ENCODE results near the gene DUSP7.

DUSP7 gene

DNA sequence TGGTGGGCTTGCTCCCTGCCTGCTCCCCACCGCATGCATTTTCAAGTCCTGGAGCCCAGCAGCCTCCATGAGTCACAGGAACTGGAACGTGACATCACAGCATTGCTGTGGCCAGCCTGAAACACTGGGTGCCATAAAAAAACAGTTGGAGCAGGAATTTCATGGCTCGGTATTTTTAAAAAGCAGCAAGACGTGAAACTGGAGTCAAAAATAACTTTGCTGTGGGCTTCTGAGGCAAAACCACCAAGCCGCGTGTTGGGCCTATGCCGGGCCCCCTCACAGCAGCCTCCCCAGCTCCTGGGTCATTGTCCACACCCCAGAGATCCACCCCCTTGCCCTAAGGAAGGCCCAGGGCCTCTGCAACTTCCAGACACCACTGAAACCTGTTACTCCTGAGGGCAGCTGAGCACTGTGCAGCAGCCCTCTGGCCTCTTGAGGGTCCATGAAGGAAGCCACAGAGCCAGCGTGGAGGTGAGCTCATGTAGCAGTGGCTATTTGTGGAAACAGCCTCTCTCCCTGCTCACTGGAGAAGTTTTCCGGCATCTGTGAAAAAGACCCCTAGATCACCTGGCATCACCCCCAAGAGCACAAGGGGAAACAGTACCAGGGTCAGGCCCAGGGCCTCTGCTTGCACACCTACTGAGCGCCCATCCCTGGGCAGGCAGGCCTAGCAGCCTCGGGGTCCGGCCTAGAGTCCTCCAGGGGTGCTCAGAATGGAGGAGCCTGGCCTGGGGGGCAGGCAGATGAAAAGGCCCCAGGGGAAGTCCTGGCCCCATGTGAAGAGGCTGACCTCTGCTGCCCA is 34.0 kb upstream of the DUSP7 start:
- POLR2A ChIA-PET, result no interaction called here
- H3K4me1 ChIP-seq (ENCODE audit: control insufficient read depth, insufficient read depth, low read length), result no peaks in the 10 kb centered on the region
- H3K9me3 ChIP-seq (ENCODE audit: control insufficient read depth, insufficient read depth, low read depth, low read length), result no peaks in the 10 kb centered on the region
- TF ChIP-seq ZIC2 (tag by site-specific recombination; IDR thresholded peaks at IDR 0.05), result peak; percentile 67
- peak; percentile 41; the same call in 1 of the 2 replicates for TF ChIP-seq ZNF629 (tag by site-specific recombination; IDR thresholded peaks at IDR 0.05)
- no peak for TF ChIP-seq KLF16 (tag by site-specific recombination; IDR thresholded peaks at IDR 0.05)
- TF ChIP-seq SCRT2 (tag by site-specific recombination; IDR thresholded peaks at IDR 0.05), result peak; percentile 49; the same call in 1 of the 2 replicates
- no peak overlapping the region for H3K4me3 ChIP-seq (ENCODE audit: low read depth, low read length)
- H3K27ac ChIP-seq (ENCODE audit: extremely low read depth, low read depth, low read length), result no peak overlapping the region
- peaks cover 0 to 42% of the 10 kb centered on the region in 2 experiments; a peak in 1 of 3 replicates for H3K36me3 ChIP-seq (ENCODE audit: control insufficient read depth in 2 of 2, insufficient read depth in 1 of 2, low read length in 2 of 2)
- CTCF ChIA-PET, result interaction anchor here (1.0 kb wide), 1 partner anchor 10 kb away, joined by 3 read pairs; no protein-coding TSS in a partner anchor

DNA sequence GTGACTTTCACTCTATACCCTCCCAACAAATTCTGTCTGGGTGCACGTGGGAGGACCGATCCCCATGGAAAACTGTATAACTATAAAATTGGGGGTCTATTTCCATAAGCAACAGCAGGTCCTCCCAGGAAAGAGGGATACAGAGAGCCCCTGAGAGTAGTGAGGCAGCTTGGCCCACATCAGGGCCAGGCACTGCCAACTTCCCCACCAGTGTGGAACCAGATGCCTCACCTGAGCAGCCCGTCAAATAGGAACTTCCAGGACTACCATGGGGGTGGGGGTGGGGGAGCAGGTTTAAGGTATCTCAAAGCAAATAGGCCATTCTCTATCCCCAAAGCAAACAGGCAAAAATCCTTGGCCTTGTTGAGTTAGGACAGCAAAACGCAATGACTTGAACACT is 33.3 kb upstream of the DUSP7 start:
- TF ChIP-seq SP7 (tag by site-specific recombination; IDR thresholded peaks at IDR 0.05) (no peak), ZNF10 (tag by site-specific recombination; IDR thresholded peaks at IDR 0.05) (no peak)
- TF ChIP-seq, protein P1, sequence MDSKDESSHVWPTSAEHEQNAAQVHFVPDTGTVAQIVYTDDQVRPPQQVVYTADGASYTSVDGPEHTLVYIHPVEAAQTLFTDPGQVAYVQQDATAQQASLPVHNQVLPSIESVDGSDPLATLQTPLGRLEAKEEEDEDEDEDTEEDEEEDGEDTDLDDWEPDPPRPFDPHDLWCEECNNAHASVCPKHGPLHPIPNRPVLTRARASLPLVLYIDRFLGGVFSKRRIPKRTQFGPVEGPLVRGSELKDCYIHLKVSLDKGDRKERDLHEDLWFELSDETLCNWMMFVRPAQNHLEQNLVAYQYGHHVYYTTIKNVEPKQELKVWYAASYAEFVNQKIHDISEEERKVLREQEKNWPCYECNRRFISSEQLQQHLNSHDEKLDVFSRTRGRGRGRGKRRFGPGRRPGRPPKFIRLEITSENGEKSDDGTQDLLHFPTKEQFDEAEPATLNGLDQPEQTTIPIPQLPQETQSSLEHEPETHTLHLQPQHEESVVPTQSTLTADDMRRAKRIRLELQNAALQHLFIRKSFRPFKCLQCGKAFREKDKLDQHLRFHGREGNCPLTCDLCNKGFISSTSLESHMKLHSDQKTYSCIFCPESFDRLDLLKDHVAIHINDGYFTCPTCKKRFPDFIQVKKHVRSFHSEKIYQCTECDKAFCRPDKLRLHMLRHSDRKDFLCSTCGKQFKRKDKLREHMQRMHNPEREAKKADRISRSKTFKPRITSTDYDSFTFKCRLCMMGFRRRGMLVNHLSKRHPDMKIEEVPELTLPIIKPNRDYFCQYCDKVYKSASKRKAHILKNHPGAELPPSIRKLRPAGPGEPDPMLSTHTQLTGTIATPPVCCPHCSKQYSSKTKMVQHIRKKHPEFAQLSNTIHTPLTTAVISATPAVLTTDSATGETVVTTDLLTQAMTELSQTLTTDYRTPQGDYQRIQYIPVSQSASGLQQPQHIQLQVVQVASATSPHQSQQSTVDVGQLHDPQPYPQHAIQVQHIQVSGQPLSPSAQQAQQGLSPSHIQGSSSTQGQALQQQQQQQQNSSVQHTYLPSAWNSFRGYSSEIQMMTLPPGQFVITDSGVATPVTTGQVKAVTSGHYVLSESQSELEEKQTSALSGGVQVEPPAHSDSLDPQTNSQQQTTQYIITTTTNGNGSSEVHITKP (tag by site-specific recombination; IDR thresholded peaks at IDR 0.05), result peak; percentile 84
- Histone ChIP-seq H3K4me3 (ENCODE audit: low read depth, low read length) (no peak overlapping the region), H3K9me3 (ENCODE audit: control insufficient read depth, insufficient read depth, low read depth, low read length) (no peaks in the 10 kb centered on the region), H3K36me3 (ENCODE audit: control insufficient read depth in 2 of 2, insufficient read depth in 1 of 2, low read length in 2 of 2) (peaks cover 0 to 36% of the 10 kb centered on the region in 2 experiments; a peak in 1 of 3 replicates), H3K4me1 (ENCODE audit: control insufficient read depth, insufficient read depth, low read length) (no peaks in the 10 kb centered on the region), H3K27ac (ENCODE audit: extremely low read depth, low read depth, low read length) (no peak overlapping the region)
- POLR2A ChIA-PET, result no interaction called here
- CTCF ChIA-PET, result interaction anchor here (0.7 kb wide), 2 partner anchors 38 to 509 kb away, joined by 3 to 4 read pairs; no protein-coding TSS in a partner anchor

DNA sequence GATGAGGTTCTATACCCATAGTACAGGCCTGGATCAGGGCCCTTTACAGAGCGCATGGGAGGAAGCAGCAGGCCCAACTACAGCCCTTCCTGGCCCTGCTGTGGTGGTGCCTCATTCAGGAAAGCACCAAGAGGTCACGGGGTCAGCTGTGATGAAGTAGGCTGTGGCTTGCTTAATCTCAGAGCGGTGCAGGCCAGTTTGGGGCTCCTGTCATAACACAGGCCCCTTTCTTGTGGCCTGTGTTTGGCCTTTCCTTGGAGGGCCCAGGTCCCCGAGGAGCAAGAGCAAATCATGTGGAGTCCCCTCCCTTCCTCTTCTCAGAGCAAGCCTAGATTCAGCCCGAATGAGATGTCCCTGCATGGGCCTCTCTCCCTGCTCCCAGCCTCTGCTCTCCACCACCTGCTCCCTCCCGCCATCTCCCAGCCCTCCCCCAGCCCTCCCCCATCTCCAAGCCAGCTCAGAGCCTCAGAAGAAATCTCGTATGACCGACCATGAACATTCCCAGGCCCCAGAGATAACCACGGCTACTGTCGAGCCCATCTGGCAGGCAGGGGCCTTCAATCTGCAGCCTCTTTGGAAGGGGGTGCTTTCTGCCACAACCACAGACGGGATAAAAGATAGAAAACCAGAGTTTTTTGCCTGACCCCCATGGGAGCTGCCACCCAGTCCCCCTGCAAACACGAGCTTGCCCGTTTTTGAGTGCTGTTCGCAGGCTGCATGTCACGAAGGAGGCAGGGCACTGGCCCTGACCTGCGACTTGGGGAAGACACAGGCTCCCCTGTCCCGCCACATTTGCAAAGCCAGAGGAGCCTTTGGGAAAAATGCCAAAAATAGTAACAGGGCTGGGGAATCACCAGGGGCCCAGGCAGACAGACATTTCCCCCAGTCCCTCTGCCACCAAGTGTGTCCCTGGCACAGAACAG is 32.3 kb upstream of the DUSP7 start:
- TF ChIP-seq, protein P2, sequence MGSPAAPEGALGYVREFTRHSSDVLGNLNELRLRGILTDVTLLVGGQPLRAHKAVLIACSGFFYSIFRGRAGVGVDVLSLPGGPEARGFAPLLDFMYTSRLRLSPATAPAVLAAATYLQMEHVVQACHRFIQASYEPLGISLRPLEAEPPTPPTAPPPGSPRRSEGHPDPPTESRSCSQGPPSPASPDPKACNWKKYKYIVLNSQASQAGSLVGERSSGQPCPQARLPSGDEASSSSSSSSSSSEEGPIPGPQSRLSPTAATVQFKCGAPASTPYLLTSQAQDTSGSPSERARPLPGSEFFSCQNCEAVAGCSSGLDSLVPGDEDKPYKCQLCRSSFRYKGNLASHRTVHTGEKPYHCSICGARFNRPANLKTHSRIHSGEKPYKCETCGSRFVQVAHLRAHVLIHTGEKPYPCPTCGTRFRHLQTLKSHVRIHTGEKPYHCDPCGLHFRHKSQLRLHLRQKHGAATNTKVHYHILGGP (tag by site-specific recombination; IDR thresholded peaks at IDR 0.05), result no peak
- TF ChIP-seq ZBTB8A (tag by site-specific recombination; IDR thresholded peaks at IDR 0.05) (no peak), ZNF239 (tag by site-specific recombination; IDR thresholded peaks at IDR 0.05) (no peak), ZNF140 (tag by site-specific recombination; IDR thresholded peaks at IDR 0.05) (no peak), ZNF776 (tag by site-specific recombination; IDR thresholded peaks at IDR 0.05; ENCODE audit: borderline replicate concordance) (no peak)
- TF ChIP-seq, protein P3, sequence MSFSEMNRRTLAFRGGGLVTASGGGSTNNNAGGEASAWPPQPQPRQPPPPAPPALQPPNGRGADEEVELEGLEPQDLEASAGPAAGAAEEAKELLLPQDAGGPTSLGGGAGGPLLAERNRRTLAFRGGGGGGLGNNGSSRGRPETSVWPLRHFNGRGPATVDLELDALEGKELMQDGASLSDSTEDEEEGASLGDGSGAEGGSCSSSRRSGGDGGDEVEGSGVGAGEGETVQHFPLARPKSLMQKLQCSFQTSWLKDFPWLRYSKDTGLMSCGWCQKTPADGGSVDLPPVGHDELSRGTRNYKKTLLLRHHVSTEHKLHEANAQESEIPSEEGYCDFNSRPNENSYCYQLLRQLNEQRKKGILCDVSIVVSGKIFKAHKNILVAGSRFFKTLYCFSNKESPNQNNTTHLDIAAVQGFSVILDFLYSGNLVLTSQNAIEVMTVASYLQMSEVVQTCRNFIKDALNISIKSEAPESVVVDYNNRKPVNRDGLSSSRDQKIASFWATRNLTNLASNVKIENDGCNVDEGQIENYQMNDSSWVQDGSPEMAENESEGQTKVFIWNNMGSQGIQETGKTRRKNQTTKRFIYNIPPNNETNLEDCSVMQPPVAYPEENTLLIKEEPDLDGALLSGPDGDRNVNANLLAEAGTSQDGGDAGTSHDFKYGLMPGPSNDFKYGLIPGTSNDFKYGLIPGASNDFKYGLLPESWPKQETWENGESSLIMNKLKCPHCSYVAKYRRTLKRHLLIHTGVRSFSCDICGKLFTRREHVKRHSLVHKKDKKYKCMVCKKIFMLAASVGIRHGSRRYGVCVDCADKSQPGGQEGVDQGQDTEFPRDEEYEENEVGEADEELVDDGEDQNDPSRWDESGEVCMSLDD (tag by site-specific recombination; IDR thresholded peaks at IDR 0.05), result no peak
- H3K36me3 ChIP-seq (ENCODE audit: control insufficient read depth in 2 of 2, insufficient read depth in 1 of 2, low read length in 2 of 2), result peaks cover 0 to 26% of the 10 kb centered on the region in 2 experiments; a peak in 1 of 3 replicates
- CTCF ChIA-PET, result no interaction called here
- POLR2A ChIA-PET, result no interaction called here
- H3K4me3 ChIP-seq (ENCODE audit: low read depth, low read length), result no peak overlapping the region
- H3K27ac ChIP-seq (ENCODE audit: extremely low read depth, low read depth, low read length), result no peak overlapping the region
- no peaks in the 10 kb centered on the region for H3K4me1 ChIP-seq (ENCODE audit: control insufficient read depth, insufficient read depth, low read length)
- no peaks in the 10 kb centered on the region for H3K9me3 ChIP-seq (ENCODE audit: control insufficient read depth, insufficient read depth, low read depth, low read length)

All from HEK293 (cell line).